WTC11 (cell line): Measurements from ENCODE around the gene CIC. TPM values are rescaled to one million over a fixed set of nuclear protein-coding genes. Genes with fewer than 3 reads are reported as not detected.

ENCODE experiments used
- ATAC-seq: fragments of 200-7000 bp; cut with Tn5 transposase; 2 replicates; pipeline ENCODE4 v1.10.0; 2021; ENCODE audit warnings: mild to moderate bottlenecking, moderate library complexity
- CTCF ChIA-PET: fragments of 300-600 bp; sonication (Branson Sonifier 250); formaldehyde crosslinking; loops from one replicate; lab custom pipeline; 2021; ENCODE audit warnings: antibody characterized with exemption; lab: Charles Lee
- POLR2A ChIA-PET: fragments of 350-600 bp; sonication (Branson Sonifier 250); formaldehyde crosslinking; loops from one replicate; lab custom pipeline; 2021; ENCODE audit warnings: antibody characterized with exemption; lab: Charles Lee
- DNase-seq: peaks from one replicate; pipeline ENCODE4 v3.0.0; 2021; ENCODE audit warnings: low spot score
- H3K27ac Mint-ChIP-seq: 2 replicates; pipeline ENCODE4 v1.8.0; 2021; ENCODE audit warnings: mixed read lengths
- H3K27me3 Mint-ChIP-seq: 2 replicates; pipeline ENCODE4 v1.8.0; 2021; ENCODE audit warnings: low read depth, mild to moderate bottlenecking, moderate library complexity, mixed read lengths
- H3K36me3 Mint-ChIP-seq: 2 replicates; pipeline ENCODE4 v1.8.0; 2021; ENCODE audit warnings: mixed read lengths
- H3K4me1 Mint-ChIP-seq: 2 replicates; pipeline ENCODE4 v1.8.0; 2022; ENCODE audit warnings: mixed read lengths
- H3K4me3 Mint-ChIP-seq: 2 replicates; pipeline ENCODE4 v1.8.0; 2021; ENCODE audit warnings: mild to moderate bottlenecking, moderate library complexity, mixed read lengths
- H3K9me3 Mint-ChIP-seq: 2 replicates; pipeline ENCODE4 v1.8.0; 2021; ENCODE audit warnings: mixed read lengths
- E2F5 ChIP-seq: sonication (generic); formaldehyde crosslinking; IDR thresholded peaks from 2 replicates; pipeline ENCODE4 v1.8.1; 2022; ENCODE audit warnings: mild to moderate bottlenecking, moderate library complexity, missing genetic modification reagents
- EMX1 ChIP-seq: fragments of 250-450 bp; sonication (Bioruptor Pico); IDR thresholded peaks from 2 replicates; pipeline ENCODE4 v1.8.0; 2021; ENCODE audit warnings: mild to moderate bottlenecking
- ERG ChIP-seq: fragments of 250-450 bp; sonication (Bioruptor Pico); IDR thresholded peaks from 2 replicates; pipeline ENCODE4 v1.8.0; 2021; ENCODE audit warnings: mild to moderate bottlenecking
- FOXP1 ChIP-seq: sonication (generic); formaldehyde crosslinking; IDR thresholded peaks from 2 replicates; pipeline ENCODE4 v1.8.0; 2022; ENCODE audit warnings: missing genetic modification reagents, mild to moderate bottlenecking, moderate library complexity, borderline replicate concordance
- GRHL2 ChIP-seq: fragments of 250-450 bp; sonication (Bioruptor Pico); IDR thresholded peaks from 2 replicates; pipeline ENCODE4 v1.8.0; 2022; ENCODE audit warnings: mild to moderate bottlenecking, moderate library complexity; ENCODE audit not compliant: insufficient replicate concordance, severe bottlenecking
- GTF2I ChIP-seq: fragments of 250-450 bp; sonication (Bioruptor Pico); conservative IDR thresholded peaks from 2 replicates; pipeline ENCODE4 v1.4.0; 2021; ENCODE audit warnings: mild to moderate bottlenecking
- IRF1 ChIP-seq: sonication (generic); formaldehyde crosslinking; IDR thresholded peaks from 2 replicates; pipeline ENCODE4 v1.8.0; 2023; ENCODE audit warnings: missing genetic modification reagents
- MXD4 ChIP-seq: fragments of 250-450 bp; sonication (Bioruptor Pico); IDR thresholded peaks from 2 replicates; pipeline ENCODE4 v1.8.0; 2021; ENCODE audit warnings: mild to moderate bottlenecking, moderate library complexity, borderline replicate concordance
- MYBL2 ChIP-seq: sonication (generic); formaldehyde crosslinking; IDR thresholded peaks from 2 replicates; pipeline ENCODE4 v1.8.1; 2023; ENCODE audit warnings: mild to moderate bottlenecking, moderate library complexity, missing genetic modification reagents
- NFE2L1 ChIP-seq: sonication (generic); formaldehyde crosslinking; IDR thresholded peaks from 2 replicates; pipeline ENCODE4 v1.8.1; 2023; ENCODE audit warnings: missing genetic modification reagents
- NFYB ChIP-seq: sonication (generic); formaldehyde crosslinking; conservative IDR thresholded peaks from 2 replicates; pipeline ENCODE4 v1.8.0; 2022; ENCODE audit warnings: low read depth, missing genetic modification reagents
- NR2C2 ChIP-seq: sonication (generic); formaldehyde crosslinking; IDR thresholded peaks from 2 replicates; pipeline ENCODE4 v1.8.0; 2022; ENCODE audit warnings: mild to moderate bottlenecking, missing genetic modification reagents
- PRRX2 ChIP-seq: fragments of 250-450 bp; sonication (Bioruptor Pico); IDR thresholded peaks from 2 replicates; pipeline ENCODE4 v1.8.0; 2021; ENCODE audit warnings: mild to moderate bottlenecking
- RELA ChIP-seq: sonication (generic); formaldehyde crosslinking; IDR thresholded peaks from 2 replicates; pipeline ENCODE4 v1.8.1; 2022; ENCODE audit warnings: missing genetic modification reagents, mild to moderate bottlenecking, borderline replicate concordance
- RORB ChIP-seq: fragments of 250-450 bp; sonication (Bioruptor Pico); IDR thresholded peaks from 2 replicates; pipeline ENCODE4 v1.9.0; 2021; ENCODE audit warnings: mild to moderate bottlenecking
- SP1 ChIP-seq: sonication (generic); formaldehyde crosslinking; conservative IDR thresholded peaks from 2 replicates; pipeline ENCODE4 v1.8.1; 2022; ENCODE audit warnings: missing genetic modification reagents
- TEAD1 ChIP-seq: sonication (generic); formaldehyde crosslinking; IDR thresholded peaks from 2 replicates; pipeline ENCODE4 v1.8.0; 2022; ENCODE audit warnings: mild to moderate bottlenecking, missing genetic modification reagents
- TEAD4 ChIP-seq: sonication (generic); formaldehyde crosslinking; IDR thresholded peaks from 2 replicates; pipeline ENCODE4 v1.8.0; 2022; ENCODE audit warnings: mild to moderate bottlenecking, missing genetic modification reagents
- ZNF121 ChIP-seq: sonication (generic); formaldehyde crosslinking; IDR thresholded peaks from 2 replicates; pipeline ENCODE4 v1.8.0; 2023; ENCODE audit warnings: missing genetic modification reagents
- ZNF416 ChIP-seq: fragments of 250-450 bp; sonication (Bioruptor Pico); IDR thresholded peaks from 2 replicates; pipeline ENCODE4 v1.9.0; 2021; ENCODE audit warnings: mild to moderate bottlenecking, inconsistent platforms
- ZNF423 ChIP-seq: fragments of 250-450 bp; sonication (Bioruptor Pico); IDR thresholded peaks from 2 replicates; pipeline ENCODE4 v2.1.2; 2022; ENCODE audit warnings: mild to moderate bottlenecking, moderate library complexity
- ZNF425 ChIP-seq: fragments of 250-450 bp; sonication (Bioruptor Pico); conservative IDR thresholded peaks from 2 replicates; pipeline ENCODE4 v1.9.0; 2021; ENCODE audit warnings: mild to moderate bottlenecking
- total RNA-seq: library from RNA; stranded (reverse); gene quantifications from 3 replicates; pipeline ENCODE4 v1.2.3, GENCODE V29; 2021
- TF ChIP-seq, protein P1 (sequence below): sonication (generic); formaldehyde crosslinking; IDR thresholded peaks from 2 replicates; pipeline ENCODE4 v1.8.1; 2023; ENCODE audit warnings: mild to moderate bottlenecking, missing genetic modification reagents, moderate library complexity
- TF ChIP-seq, protein P2 (sequence below): sonication (generic); formaldehyde crosslinking; IDR thresholded peaks from 2 replicates; pipeline ENCODE4 v1.8.1; 2023; ENCODE audit warnings: mild to moderate bottlenecking, missing genetic modification reagents
- TF ChIP-seq, protein P3 (sequence below): fragments of 200-600 bp; IDR thresholded peaks from 2 replicates; pipeline ENCODE4 v1.8.0; 2022; ENCODE audit warnings: antibody characterized with exemption

Gene CIC
- total RNA-seq, 1 experiment from 2014 or later = 55.8 TPM

GRCh38 chr19:42292042-42292960, 23.2 kb downstream of the CIC start:
- TF ChIP-seq MXD4 (CRISPR knock-in tag) (no peak), ZNF416 (no peak), NFYB (CRISPR knock-in tag) (no peak), GTF2I (CRISPR knock-in tag) (no peak), TEAD1 (CRISPR knock-in tag) (no peak), ERG (no peak), NR2C2 (no peak), NFE2L1 (CRISPR knock-in tag) (no peak), GRHL2 (CRISPR knock-in tag) (no peak), PRRX2 (CRISPR knock-in tag) (no peak), RELA (CRISPR knock-in tag) (no peak), EMX1 (CRISPR knock-in tag) (no peak), IRF1 (CRISPR knock-in tag) (no peak), TEAD4 (CRISPR knock-in tag) (no peak), ZNF121 (CRISPR knock-in tag) (no peak), E2F5 (no peak)
- TF ChIP-seq, protein P1, sequence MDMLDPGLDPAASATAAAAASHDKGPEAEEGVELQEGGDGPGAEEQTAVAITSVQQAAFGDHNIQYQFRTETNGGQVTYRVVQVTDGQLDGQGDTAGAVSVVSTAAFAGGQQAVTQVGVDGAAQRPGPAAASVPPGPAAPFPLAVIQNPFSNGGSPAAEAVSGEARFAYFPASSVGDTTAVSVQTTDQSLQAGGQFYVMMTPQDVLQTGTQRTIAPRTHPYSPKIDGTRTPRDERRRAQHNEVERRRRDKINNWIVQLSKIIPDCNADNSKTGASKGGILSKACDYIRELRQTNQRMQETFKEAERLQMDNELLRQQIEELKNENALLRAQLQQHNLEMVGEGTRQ (CRISPR knock-in tag) = no peak
- TF ChIP-seq, protein P2, sequence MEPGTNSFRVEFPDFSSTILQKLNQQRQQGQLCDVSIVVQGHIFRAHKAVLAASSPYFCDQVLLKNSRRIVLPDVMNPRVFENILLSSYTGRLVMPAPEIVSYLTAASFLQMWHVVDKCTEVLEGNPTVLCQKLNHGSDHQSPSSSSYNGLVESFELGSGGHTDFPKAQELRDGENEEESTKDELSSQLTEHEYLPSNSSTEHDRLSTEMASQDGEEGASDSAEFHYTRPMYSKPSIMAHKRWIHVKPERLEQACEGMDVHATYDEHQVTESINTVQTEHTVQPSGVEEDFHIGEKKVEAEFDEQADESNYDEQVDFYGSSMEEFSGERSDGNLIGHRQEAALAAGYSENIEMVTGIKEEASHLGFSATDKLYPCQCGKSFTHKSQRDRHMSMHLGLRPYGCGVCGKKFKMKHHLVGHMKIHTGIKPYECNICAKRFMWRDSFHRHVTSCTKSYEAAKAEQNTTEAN (CRISPR knock-in tag) = no peak
- TF ChIP-seq, all 79 proteins: peak for 0
- ATAC-seq = no peak
- Mint-ChIP-seq H3K9me3 (no peaks in the 10 kb centered on the region), H3K36me3 (peaks cover 28% of the 10 kb centered on the region), H3K27me3 (no peaks in the 10 kb centered on the region), H3K4me3 (no peak overlapping the region), H3K27ac (peak overlapping the region; percentile 70), H3K4me1 (peaks cover 15% of the 10 kb centered on the region)
- no peak for DNase-seq
- ChIA-PET CTCF (interaction anchor here (0.5 to 2.7 kb wide), 3 partner anchors 10 to 74 kb away, joined by 3 to 11 read pairs (median 3); partner anchors contain the start of gene PRR19), POLR2A (no interaction called here)

GRCh38 chr19:42292963-42293362, 23.9 kb downstream of the CIC start:
- H3K9me3 Mint-ChIP-seq = no peaks in the 10 kb centered on the region
- peaks cover 27% of the 10 kb centered on the region for H3K36me3 Mint-ChIP-seq
- DNase-seq (no peak), ATAC-seq (no peak)
- CTCF ChIA-PET = interaction anchor here (0.6 to 1.0 kb wide), 6 partner anchors 8 to 74 kb away, joined by 3 to 5 read pairs (median 3); partner anchors contain the start of gene PRR19
- H3K4me1 Mint-ChIP-seq = peaks cover 15% of the 10 kb centered on the region
- POLR2A ChIA-PET = interaction anchor here (0.6 kb wide), 1 partner anchor 52 kb away, joined by 3 read pairs; no protein-coding TSS in a partner anchor
- H3K4me3 Mint-ChIP-seq = no peak overlapping the region
- no peak overlapping the region; the same call in 1 of the 2 replicates for H3K27ac Mint-ChIP-seq
- H3K27me3 Mint-ChIP-seq = no peaks in the 10 kb centered on the region
- TF ChIP-seq ZNF416 = no peak
- no peak for TF ChIP-seq GTF2I (CRISPR knock-in tag)
- no peak for TF ChIP-seq GRHL2 (CRISPR knock-in tag)
- TF ChIP-seq MYBL2 = no peak
- no peak for TF ChIP-seq FOXP1 (CRISPR knock-in tag)
- TF ChIP-seq RORB (CRISPR knock-in tag) = no peak
- no peak for TF ChIP-seq ZNF425 (CRISPR knock-in tag)
- TF ChIP-seq ZNF423 (CRISPR knock-in tag) = no peak
- no peak for TF ChIP-seq SP1 (CRISPR knock-in tag)
- TF ChIP-seq, protein P3, sequence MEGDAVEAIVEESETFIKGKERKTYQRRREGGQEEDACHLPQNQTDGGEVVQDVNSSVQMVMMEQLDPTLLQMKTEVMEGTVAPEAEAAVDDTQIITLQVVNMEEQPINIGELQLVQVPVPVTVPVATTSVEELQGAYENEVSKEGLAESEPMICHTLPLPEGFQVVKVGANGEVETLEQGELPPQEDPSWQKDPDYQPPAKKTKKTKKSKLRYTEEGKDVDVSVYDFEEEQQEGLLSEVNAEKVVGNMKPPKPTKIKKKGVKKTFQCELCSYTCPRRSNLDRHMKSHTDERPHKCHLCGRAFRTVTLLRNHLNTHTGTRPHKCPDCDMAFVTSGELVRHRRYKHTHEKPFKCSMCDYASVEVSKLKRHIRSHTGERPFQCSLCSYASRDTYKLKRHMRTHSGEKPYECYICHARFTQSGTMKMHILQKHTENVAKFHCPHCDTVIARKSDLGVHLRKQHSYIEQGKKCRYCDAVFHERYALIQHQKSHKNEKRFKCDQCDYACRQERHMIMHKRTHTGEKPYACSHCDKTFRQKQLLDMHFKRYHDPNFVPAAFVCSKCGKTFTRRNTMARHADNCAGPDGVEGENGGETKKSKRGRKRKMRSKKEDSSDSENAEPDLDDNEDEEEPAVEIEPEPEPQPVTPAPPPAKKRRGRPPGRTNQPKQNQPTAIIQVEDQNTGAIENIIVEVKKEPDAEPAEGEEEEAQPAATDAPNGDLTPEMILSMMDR = no peak; the same call in 1 of the 2 replicates
